Ramos (cell line): ENCODE data around the gene PAK3.

Experiments used
- in situ Hi-C: fragments of 300-500 bp; cut with MboI; formaldehyde crosslinking; loops from one replicate; pipeline ENCODE4 v1.14.3; 2022; ENCODE audit warnings: low sequenced_read_pairs; ENCODE audit not compliant: unreplicated experiment

The PAK3 gene

GRCh38 chrX:111129921-111130320 lies 33.9 kb downstream of the PAK3 start:
- in situ Hi-C loops = no loop called here

GRCh38 chrX:111131572-111131971 lies 35.6 kb downstream of the PAK3 start:
- in situ Hi-C loops = no loop called here

GRCh38 chrX:111133389-111133788 lies 37.4 kb downstream of the PAK3 start:
- in situ Hi-C loops = no loop called here

GRCh38 chrX:111145878-111146277 lies 49.9 kb downstream of the PAK3 start:
- in situ Hi-C loops = no loop called here

GRCh38 chrX:111151764-111152163 lies 55.8 kb downstream of the PAK3 start:
- in situ Hi-C loops = no loop called here

GRCh38 chrX:111159232-111159631 lies 63.2 kb downstream of the PAK3 start:
- in situ Hi-C loops = no loop called here

- in situ Hi-C loops = no loop called here
These were observed 68.7 kb downstream of the PAK3 start for GRCh38 chrX:111164728-111165127.

- in situ Hi-C loops = no loop called here
These were observed 69.9 kb downstream of the PAK3 start for GRCh38 chrX:111165902-111166301.

- in situ Hi-C loops = no loop called here
These were observed 71.3 kb downstream of the PAK3 start for GRCh38 chrX:111167334-111167733.

- in situ Hi-C loops = no loop called here
These were observed 72.3 kb downstream of the PAK3 start for GRCh38 chrX:111168314-111168713.

- in situ Hi-C loops = no loop called here
These were observed 73.2 kb downstream of the PAK3 start for GRCh38 chrX:111169141-111169540.

- in situ Hi-C loops = no loop called here
These were observed 74.0 kb downstream of the PAK3 start for GRCh38 chrX:111170017-111170416.

GRCh38 chrX:111180750-111181240 lies 84.8 kb downstream of the PAK3 start:
- in situ Hi-C loops = no loop called here

GRCh38 chrX:111181951-111182350 lies 86.0 kb downstream of the PAK3 start:
- in situ Hi-C loops = no loop called here

- in situ Hi-C loops = no loop called here
These were observed 87.0 kb downstream of the PAK3 start for GRCh38 chrX:111182997-111183396.

- in situ Hi-C loops = no loop called here
These were observed 95.6 kb downstream of the PAK3 start for GRCh38 chrX:111191598-111191997.

- in situ Hi-C loops = no loop called here
These were observed 103.5 kb downstream of the PAK3 start for GRCh38 chrX:111199505-111199904.

GRCh38 chrX:111200327-111200726 lies 104.3 kb downstream of the PAK3 start:
- in situ Hi-C loops = no loop called here

- in situ Hi-C loops = no loop called here
These were observed 111.9 kb downstream of the PAK3 start for GRCh38 chrX:111207851-111208250.

GRCh38 chrX:111216293-111216801 lies 120.4 kb downstream of the PAK3 start:
- in situ Hi-C loops = no loop called here

- in situ Hi-C loops = no loop called here
These were observed 148.3 kb downstream of the PAK3 start for GRCh38 chrX:111244235-111244750.

- in situ Hi-C loops = no loop called here
These were observed 159.1 kb downstream of the PAK3 start for GRCh38 chrX:111254896-111255693.
